Measurements from ENCODE around the gene FADS2. TPM values are rescaled to one million over a fixed set of nuclear protein-coding genes. Genes with fewer than 3 reads are reported as not detected.
A peak's percentile ranks its signal among the peaks of the same experiment; 100 is the strongest.

FADS2 gene
- total RNA-seq, 1 experiment from 2014 or later: 246 TPM

GRCh38 chr11:61892085-61892370 is 63.9 kb downstream of the FADS2 start:
- no peak overlapping the region for H3K27ac ChIP-seq (ENCODE audit: low read length)
- peak overlapping the region; percentile 89 for H2AFZ ChIP-seq (ENCODE audit: low read length)
- intact Hi-C loops (cut with micrococcal nuclease): loop anchor here (5.0 kb wide), 1 partner anchor 75 kb away; the partner anchor contains the start of gene FADS1
- CTCF ChIA-PET: interaction anchor here (0.7 kb wide), 1 partner anchor 103 kb away, joined by 4 read pairs; no protein-coding TSS in a partner anchor
- H3K36me3 ChIP-seq (ENCODE audit: low read depth, low read length): no peaks in the 10 kb centered on the region
- DNase-seq (no peak), ATAC-seq (peak; percentile 7)
- TF ChIP-seq EZH2phosphoT487 (IDR thresholded peaks at IDR 0.05; ENCODE audit: borderline replicate concordance, low read length) (no peak), CTCF (conservative IDR thresholded peaks at IDR 0.05; ENCODE audit: low read depth, low read length) (no peak), EZH2 (IDR thresholded peaks at IDR 0.05; ENCODE audit: low read length, unreplicated experiment) (no peak)
- POLR2A ChIA-PET (ENCODE audit: unreplicated experiment): no interaction called here
- peak overlapping the region; percentile 99 for H3K4me2 ChIP-seq (ENCODE audit: low read length)
- H3F3A ChIP-seq (ENCODE audit: low read length, unreplicated experiment): no peaks in the 10 kb centered on the region
- no TSS peak for BruUV-seq (replicated peaks)
- no peaks in the 10 kb centered on the region for H3K9me2 ChIP-seq (replicated peaks; ENCODE audit: low read length)
- no peaks in the 10 kb centered on the region for H3K27me3 ChIP-seq (ENCODE audit: low read length)
- H3K79me2 ChIP-seq (ENCODE audit: low read length): peaks cover 10% of the 10 kb centered on the region; the same call in 1 of the 2 replicates
- H3K9me3 ChIP-seq (ENCODE audit: low read length): no peaks in the 10 kb centered on the region
- H3K9ac ChIP-seq (ENCODE audit: low read length): no peak overlapping the region
- H4K20me1 ChIP-seq (ENCODE audit: low read length): no peaks in the 10 kb centered on the region
- H3K4me3 ChIP-seq (ENCODE audit: low read length): peak overlapping the region; percentile 74
- peaks cover 12% of the 10 kb centered on the region for H3K4me1 ChIP-seq (ENCODE audit: insufficient read depth, low read length)

- Histone ChIP-seq H3K4me2 (ENCODE audit: low read length) (no peak overlapping the region), H3K36me3 (ENCODE audit: low read depth, low read length) (no peaks in the 10 kb centered on the region), H3K4me1 (ENCODE audit: insufficient read depth, low read length) (peaks cover 12% of the 10 kb centered on the region), H2AFZ (ENCODE audit: low read length) (no peak overlapping the region), H3K4me3 (ENCODE audit: low read length) (no peak overlapping the region), H3K9me3 (ENCODE audit: low read length) (no peaks in the 10 kb centered on the region), H4K20me1 (ENCODE audit: low read length) (no peaks in the 10 kb centered on the region), H3K9ac (ENCODE audit: low read length) (no peak overlapping the region), H3K9me2 (replicated peaks; ENCODE audit: low read length) (no peaks in the 10 kb centered on the region), H3F3A (ENCODE audit: low read length, unreplicated experiment) (no peaks in the 10 kb centered on the region), H3K27ac (ENCODE audit: low read length) (no peak overlapping the region), H3K79me2 (ENCODE audit: low read length) (peaks cover 10% of the 10 kb centered on the region; the same call in 1 of the 2 replicates), H3K27me3 (ENCODE audit: low read length) (no peaks in the 10 kb centered on the region)
- DNase-seq (peak; percentile 78), ATAC-seq (no peak)
- ChIA-PET POLR2A (ENCODE audit: unreplicated experiment) (no interaction called here), CTCF (interaction anchor here (0.9 kb wide), 1 partner anchor 97 kb away, joined by 4 read pairs; no protein-coding TSS in a partner anchor)
- BruUV-seq (replicated peaks): no TSS peak
- intact Hi-C loops (cut with micrococcal nuclease): loop anchor here (5.0 kb wide), 1 partner anchor 77 kb away; the partner anchor contains the start of gene FADS1
- TF ChIP-seq EZH2phosphoT487 (IDR thresholded peaks at IDR 0.05; ENCODE audit: borderline replicate concordance, low read length) (no peak), EZH2 (IDR thresholded peaks at IDR 0.05; ENCODE audit: low read length, unreplicated experiment) (no peak), CTCF (conservative IDR thresholded peaks at IDR 0.05; ENCODE audit: low read depth, low read length) (no peak)
These were observed 65.9 kb downstream of the FADS2 start for GRCh38 chr11:61893981-61894380.

GRCh38 chr11:61895046-61895717 is 67.1 kb downstream of the FADS2 start:
- intact Hi-C loops (cut with micrococcal nuclease): loop anchor here (5.0 kb wide), 1 partner anchor 67 kb away; no protein-coding TSS in a partner anchor

More at GRCh38 chr11:61895046-61895717, 67.1 kb downstream of the FADS2 start:
- DNase-seq (no peak), ATAC-seq (no peak)
- Histone ChIP-seq H3K27me3 (ENCODE audit: low read length) (no peaks in the 10 kb centered on the region), H3K4me2 (ENCODE audit: low read length) (no peak overlapping the region), H3K9me3 (ENCODE audit: low read length) (no peaks in the 10 kb centered on the region), H3K36me3 (ENCODE audit: low read depth, low read length) (no peaks in the 10 kb centered on the region), H3K4me1 (ENCODE audit: insufficient read depth, low read length) (peaks cover 8% of the 10 kb centered on the region), H3K27ac (ENCODE audit: low read length) (no peak overlapping the region), H3F3A (ENCODE audit: low read length, unreplicated experiment) (no peaks in the 10 kb centered on the region), H3K79me2 (ENCODE audit: low read length) (peaks cover 6% of the 10 kb centered on the region; the same call in 1 of the 2 replicates), H2AFZ (ENCODE audit: low read length) (no peak overlapping the region), H3K4me3 (ENCODE audit: low read length) (no peak overlapping the region), H4K20me1 (ENCODE audit: low read length) (no peaks in the 10 kb centered on the region), H3K9ac (ENCODE audit: low read length) (no peak overlapping the region), H3K9me2 (replicated peaks; ENCODE audit: low read length) (no peaks in the 10 kb centered on the region)
- ChIA-PET POLR2A (ENCODE audit: unreplicated experiment) (no interaction called here), CTCF (interaction anchor here (0.6 kb wide), 1 partner anchor 213 kb away, joined by 3 read pairs; no protein-coding TSS in a partner anchor)
- TF ChIP-seq CTCF (conservative IDR thresholded peaks at IDR 0.05; ENCODE audit: low read depth, low read length) (no peak), EZH2 (IDR thresholded peaks at IDR 0.05; ENCODE audit: low read length, unreplicated experiment) (no peak), EZH2phosphoT487 (IDR thresholded peaks at IDR 0.05; ENCODE audit: borderline replicate concordance, low read length) (no peak)
- no TSS peak for BruUV-seq (replicated peaks)
